ENCODE measurements around the gene XAB2.

DNA sequence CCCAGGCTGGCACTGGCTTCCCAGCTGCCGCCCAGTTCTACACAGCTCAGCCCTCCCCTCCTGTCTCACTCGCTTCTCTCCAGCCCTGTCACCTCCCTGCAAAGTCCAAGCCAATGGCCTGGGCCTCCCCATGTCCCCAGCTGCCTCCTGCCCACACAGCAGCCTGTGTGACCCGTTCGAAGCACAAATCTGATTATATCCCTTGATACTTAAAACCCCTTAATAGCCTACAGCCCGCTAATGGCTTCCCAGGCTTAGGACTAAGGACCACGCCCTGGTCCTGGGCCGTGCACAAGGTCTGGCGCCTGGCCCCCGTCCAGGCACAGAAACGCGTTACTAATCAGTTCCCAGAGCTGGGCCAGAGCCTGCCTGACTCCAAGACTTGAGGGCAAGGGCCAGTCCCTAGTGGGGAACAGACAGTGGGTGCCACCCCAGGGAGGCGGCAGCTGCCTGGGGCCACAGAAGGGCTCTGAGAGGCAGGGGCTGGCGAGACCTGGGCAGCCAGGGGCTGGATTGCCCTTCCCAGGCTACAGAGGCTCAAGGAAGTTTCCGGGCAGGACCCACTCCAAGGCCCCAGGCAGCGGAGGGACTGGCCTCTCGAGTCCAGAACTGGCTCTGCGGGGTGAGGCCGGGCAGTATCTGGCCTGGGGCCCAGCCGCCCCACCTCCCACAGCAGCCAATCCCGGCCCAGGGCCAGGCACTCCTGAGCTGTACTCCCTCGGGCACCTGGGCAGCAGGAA lies 10.4 kb downstream of the XAB2 start:
- no peak for TF ChIP-seq JUN (IDR thresholded peaks at IDR 0.05; ENCODE audit: borderline replicate concordance, insufficient read depth, insufficient read length, low read depth)
- no peak for TF ChIP-seq CTCF (IDR thresholded peaks at IDR 0.05; ENCODE audit: extremely low read depth in 1 of 2, insufficient read depth in 1 of 2, low read depth in 1 of 2, low read length in 2 of 2)
- TF ChIP-seq EZH2 (IDR thresholded peaks at IDR 0.05; ENCODE audit: borderline replicate concordance, low read depth, low read length, severe bottlenecking): no peak
- no peak for TF ChIP-seq MAX (IDR thresholded peaks at IDR 0.05; ENCODE audit: insufficient read depth, insufficient read length)
- TF ChIP-seq POLR2A (IDR thresholded peaks at IDR 0.05; ENCODE audit: low read depth, low read length): no peak
- TF ChIP-seq POLR2AphosphoS5 (IDR thresholded peaks at IDR 0.05; ENCODE audit: insufficient read depth, low read depth, low read length): no peak
- no peak for TF ChIP-seq FOS (IDR thresholded peaks at IDR 0.05; ENCODE audit: borderline replicate concordance, insufficient read depth, low read length)

Measured in endothelial cell of umbilical vein (primary cell).